GM21529 (cell line): ENCODE data around the gene EIF4G2.

ENCODE experiments used
- ATAC-seq: cut with Tn5 transposase; IDR thresholded peaks from one replicate; pipeline ENCODE4 v1.9.1; 2021; ENCODE audit not compliant: unreplicated experiment

The EIF4G2 gene

DNA sequence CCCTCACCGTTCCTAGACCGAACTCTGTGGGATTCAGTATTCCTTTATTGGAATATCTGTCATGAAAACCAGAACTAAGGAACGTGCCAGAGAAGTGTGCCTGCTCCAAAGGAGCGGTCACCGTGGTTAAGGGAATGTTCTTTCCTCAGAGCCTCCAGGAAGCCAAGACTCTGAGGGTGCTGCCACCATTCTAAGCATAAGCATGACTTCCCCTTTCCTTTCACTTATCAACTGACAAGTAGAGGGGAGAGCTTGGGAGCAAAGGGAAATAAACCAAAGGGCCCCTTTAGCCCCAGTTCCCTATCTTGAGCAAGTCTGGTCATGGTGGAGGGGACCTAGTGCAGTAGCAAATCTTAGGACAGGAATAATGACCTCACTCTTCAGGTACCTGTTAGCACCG, 30.9 kb downstream of the EIF4G2 start:
- ATAC-seq, result no peak

DNA sequence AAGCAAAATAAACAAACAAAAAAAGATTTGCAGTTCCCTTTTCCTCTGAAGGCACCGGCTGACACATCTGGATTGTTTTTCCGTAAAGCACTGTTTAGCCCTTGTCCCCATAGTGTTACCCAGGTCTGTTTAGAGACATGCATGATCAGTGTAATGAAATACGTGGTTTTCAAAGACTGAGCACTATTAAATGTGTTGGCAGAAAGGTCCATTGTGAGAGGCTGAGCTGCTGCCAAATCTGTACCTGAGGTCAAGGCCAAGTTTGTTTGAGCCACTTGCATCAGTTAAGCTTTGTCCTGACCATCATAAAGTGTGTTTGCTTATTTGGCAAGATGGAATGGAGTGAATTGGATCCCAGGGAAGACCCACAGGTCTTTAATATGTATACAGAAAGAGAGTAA, 31.3 kb downstream of the EIF4G2 start:
- ATAC-seq, result no peak

DNA sequence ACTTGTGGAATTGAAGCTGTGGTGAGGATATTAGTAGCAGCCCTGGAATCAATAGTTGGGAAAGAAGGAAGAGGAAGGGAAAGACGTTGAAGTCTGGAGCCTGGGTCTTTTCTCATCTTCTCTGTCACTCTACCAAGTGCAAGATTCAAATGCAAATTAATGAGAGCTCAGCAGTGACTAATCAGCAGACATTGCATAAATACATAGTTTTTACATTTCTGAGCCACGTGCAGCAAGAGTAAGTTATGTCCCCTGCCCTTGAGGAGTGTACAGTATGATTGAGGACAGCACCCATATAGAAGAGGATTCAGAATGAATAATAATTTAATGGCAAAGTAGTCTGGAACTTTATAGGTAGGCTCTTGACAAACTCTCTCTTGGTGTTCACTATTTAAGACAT, 33.9 kb downstream of the EIF4G2 start:
- ATAC-seq, result no peak

DNA sequence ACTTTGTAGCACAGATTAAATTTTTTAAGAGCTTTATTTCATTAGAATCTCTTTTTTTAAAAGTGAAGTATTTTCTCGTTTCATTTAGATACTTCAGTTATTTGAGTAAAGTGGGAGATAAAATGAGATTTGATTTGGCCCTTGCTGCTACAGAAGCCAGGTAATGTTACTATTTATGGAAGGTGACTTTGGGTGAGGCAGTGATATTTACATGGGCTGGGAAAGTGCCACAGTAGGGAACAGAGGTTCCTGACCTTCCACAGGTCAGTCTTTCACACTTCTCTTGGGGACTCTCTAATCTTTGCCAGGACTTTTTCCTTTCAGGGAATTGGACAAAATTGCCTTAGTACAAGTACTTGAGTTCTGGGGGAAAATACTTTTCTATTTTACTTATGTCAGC, 37.3 kb downstream of the EIF4G2 start:
- no peak for ATAC-seq

DNA sequence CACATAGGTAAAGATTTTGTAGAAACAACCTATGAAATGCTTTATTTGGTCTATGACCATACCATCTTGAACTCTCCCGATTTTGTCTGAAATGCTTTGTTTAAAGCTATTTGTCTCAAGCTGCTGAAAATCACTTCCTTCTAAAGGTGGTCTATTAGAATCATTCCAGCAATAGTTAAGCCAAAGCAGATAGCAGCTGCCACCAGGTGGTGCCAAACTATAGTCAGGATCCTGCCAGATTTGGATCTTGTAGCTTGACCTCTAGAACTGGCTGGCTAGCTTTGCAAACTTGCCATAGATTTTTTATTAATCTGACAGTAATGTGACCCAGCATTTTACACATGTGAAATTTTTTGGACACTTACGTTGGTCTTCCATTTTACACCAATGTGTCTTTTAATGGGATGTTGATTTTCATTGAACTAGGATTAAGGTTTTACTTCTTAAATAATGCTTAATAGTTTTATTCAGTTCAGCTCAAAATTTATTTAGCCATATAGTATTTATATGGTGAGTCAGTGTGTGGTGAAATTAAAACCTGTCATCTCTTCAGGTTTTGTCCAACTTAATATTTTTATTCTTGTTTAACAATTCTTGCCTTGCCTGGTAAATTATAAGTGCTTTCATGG, 38.0 kb downstream of the EIF4G2 start:
- no peak for ATAC-seq

DNA sequence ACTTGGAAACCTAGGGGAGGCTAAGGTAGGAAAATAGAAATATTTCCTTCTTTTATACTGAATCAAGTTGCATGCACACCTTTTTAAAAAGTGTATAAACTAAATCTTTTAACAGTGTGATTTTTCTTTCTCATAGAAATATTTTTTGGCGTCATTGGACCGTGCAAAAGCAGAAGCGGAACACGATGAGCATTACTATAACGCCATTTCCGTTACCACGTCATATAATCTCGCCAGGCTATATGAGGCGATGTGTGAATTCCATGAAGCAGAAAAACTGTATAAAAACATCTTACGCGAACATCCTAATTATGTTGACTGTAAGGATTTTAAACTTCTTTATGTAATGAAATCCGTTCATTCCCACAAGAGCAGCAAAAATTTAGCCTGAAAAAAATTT, 44.3 kb downstream of the EIF4G2 start:
- no peak for ATAC-seq

DNA sequence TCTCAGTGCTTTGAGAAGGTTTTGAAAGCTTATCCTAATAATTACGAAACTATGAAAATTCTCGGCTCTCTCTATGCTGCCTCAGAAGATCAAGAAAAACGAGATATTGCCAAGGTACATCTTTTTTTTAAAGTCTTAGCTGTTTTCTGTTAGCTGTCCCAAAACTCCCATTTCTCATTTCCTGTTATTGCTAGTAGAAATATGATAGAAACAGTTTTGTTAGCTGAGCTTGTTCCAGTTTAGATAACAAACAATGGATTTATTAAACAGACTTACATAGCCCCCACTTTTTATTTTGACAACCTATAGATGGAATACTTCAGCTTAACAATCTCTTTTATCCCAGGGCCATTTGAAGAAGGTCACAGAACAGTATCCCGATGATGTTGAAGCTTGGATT, 45.0 kb downstream of the EIF4G2 start:
- no peak for ATAC-seq

DNA sequence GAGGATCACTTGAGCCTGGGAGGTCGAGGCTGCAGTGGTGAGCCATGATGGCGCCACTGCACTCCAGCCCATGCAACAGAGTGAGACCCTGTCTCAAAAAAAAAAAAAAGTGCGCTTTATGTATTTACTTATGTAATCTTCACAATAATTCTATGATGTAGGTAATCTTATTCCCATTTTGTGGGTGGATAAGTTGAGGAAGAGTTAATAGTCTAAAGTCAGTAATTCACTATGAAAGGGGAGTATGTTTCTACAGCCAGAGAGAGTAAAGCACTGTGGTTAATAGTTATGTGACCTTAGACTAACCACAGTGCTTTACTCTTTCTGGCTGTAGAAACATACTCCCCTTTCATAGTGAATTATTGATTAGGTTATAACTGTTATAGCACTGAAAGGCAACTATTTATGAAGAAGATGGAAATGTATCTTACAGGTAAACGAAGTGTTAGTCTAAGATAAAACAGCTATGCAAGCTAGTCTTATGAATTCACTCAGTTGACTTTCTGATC, 45.8 kb downstream of the EIF4G2 start:
- no peak for ATAC-seq

DNA sequence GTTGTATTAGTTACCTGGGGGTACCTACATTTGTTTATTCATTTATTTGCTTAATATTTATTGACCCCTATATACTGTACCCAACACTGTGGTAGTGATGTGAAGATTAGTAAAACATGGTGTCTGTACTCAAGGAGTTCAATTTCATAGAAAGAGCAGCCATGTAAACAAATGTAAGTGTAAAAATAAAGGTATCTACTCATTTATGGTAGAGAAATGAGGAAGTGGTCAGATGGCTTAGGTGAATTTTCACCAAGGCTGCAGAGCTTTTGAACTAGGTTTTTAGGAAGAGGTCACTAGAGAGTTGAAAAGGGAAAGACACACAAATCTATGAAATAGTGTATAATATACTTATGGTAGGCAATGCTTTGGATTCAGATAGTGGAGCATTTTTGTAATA, 46.5 kb downstream of the EIF4G2 start:
- ATAC-seq, result peak; percentile 87

DNA sequence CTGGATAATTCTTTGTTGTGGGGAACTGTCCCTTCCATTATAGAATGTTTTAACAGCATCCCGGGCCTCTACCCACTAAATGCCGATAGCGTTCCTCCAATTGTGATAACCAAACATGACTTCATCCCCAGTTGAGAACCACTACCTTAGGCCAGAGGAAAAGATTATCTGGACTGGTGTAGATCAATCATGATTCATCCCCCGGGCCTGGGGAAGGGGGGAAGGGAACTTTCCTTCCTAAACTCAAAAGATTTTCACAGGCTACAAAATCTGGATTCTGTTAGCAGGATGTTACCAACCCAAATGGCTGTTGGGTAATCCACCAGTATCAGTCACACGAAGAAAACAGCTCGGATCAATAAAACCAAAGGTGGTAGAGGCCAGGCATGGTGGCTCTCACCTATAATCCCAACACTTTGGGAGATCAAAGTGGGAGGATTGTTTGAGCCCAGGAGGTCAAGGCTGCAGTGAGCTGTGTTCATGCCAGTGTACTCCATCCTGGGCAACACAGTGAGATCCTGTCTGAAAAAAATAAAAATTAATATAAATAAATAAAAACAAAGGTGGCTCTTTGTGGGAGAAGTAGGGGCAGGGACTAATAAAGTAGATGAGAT, 47.5 kb downstream of the EIF4G2 start:
- ATAC-seq, result no peak

DNA sequence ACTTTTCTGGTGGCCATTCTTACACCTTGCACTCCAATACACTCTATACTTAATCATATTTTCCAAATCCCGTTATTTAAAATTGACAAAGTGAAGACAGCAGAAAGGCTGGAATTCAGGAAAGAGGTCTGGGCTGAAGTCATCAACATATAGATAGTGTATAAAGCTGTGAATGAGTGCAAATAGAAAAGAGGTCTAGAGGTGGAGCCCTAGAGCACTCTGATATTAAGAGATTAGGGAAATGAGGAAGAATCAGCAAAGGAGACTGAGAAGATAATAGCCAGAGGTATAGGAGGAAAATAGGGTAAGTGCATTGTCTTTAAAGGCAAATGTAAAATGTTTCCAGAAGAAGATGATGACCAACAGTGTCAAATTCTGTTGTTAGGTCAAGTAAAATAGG, 49.8 kb downstream of the EIF4G2 start:
- ATAC-seq, result no peak

DNA sequence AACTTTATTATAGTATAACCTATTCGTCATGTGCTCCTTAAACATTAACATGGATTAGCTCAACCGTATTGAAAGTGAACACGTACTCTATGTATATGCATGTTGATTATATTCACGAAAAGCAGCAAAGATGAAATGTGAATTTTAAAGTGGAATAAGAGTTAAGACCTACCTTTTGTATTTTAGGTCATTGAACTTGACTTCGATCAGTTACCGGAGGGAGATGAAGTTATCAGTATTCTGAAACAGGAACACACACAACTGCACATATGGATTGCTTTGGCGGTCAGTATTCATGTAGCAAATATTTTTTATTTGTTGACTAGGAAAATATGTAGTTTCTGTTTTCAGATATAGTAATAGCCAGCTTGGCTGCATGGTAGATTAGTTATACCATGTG, 56.2 kb downstream of the EIF4G2 start:
- no peak for ATAC-seq

DNA sequence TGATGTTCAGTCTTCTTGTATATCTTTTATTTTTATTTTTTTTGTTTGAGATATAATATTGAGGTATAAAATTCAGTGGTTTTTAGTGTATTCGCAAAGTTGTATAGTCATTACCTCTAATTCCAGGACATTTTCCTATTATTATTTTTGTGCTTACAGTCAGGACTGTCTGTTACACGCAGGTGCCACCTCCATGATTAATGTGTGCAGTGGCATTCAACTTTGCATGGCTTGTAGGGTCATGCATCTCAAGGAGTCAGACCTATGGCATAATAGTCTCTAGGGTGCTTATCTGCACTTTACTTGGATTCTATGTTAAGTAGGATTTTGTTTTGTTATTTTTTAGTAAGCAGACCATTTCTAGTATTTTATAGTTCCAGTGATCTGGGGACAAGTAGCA, 56.7 kb downstream of the EIF4G2 start:
- no peak for ATAC-seq

DNA sequence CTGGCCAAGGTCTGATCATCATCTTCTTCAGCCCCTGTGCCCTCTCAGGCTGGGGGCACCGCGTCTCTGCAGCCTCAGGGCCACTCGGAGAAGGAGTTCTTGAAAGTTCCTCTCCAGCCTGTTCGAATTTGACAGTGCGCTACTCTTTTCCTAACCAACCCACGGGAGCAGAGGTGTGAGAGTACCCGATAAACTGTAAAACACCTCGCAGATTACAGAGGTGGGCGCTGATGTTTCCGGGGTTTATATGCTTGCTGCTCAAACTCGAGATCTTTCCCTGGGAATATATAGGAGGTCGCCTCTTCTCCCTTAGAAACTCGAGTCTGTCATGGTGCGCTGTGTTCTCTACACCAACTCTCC, 57.2 kb downstream of the EIF4G2 start:
- ATAC-seq, result peak; percentile 23

DNA sequence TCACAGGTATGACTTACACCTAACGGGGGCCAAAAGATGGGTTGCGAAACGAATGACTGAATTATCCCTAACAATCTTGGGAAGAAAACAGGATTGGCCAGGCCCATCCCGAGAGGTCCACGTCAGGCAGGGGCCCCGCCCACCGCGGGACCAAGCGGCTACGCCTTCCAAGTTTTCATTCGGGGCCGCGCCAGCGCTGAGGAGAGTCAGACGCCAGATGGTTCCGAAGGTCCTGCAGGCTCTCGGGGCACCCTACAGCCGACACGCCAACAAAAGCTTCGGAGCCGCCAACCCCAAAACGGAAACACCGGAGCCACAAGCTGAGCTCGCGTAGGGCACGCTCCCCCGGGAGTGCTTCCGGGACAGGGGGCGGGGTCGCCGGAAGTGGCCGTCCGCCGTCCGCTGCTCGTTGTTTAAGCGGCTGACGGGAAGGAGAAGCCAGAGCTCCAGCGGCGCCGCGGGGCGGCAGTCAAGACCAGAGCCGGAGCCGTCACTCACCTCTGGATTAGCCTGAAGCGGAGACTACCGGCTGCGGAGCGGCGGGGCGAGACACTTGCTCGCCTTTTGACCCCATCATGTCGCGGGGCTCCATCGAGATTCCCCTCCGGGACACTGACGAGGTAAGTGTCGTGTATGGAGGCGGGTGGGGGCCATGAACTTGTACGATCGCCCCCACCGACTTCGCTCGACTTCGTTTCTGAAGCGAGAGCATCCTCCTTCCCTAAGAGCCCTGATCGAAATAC, 57.7 kb downstream of the EIF4G2 start, which contains the start of gene CTR9:
TSS of gene CTR9 (plus strand) at position 409 of the 743 bp plus-strand sequence. CDS start at position 576, 167 bp downstream.
- peak; percentile 94 for ATAC-seq

DNA sequence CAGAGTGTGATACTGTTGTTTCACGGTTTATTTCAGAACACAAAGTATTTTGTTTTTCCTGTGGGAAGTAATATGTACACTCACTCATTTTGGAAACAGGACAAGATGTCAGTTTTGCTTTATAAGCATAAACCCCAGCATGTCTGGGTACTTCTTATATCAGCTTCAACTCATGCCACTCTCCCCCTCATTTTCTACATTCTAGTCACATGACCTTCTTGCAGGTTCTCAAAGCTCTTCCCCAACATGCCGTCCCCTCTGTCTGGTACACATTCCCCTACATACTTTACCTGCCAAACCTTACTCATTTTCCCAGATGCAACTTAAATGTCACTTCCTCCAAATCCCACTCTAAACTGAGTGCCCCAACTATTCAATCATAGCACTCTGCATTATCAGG, 59.2 kb downstream of the EIF4G2 start:
- ATAC-seq, result no peak

DNA sequence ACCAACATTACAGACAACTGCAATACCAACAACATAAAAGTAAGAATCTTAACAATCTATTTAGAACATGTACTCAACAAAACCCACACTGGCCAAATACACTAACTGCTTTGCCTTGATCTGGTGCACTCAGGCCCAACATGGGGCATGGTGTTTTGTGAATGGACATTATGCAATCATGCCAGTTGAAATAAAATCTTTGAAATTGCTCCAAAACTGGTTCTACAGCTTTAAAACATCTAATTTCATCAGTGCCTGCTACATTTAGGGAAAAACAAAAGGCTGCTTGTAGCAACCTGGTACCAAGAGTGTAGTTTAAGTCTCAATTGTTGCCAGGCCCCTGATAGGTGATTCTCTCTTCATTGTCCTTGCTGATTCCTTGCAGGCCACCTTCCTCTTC, 61.0 kb downstream of the EIF4G2 start:
- ATAC-seq, result no peak
